Small intestine (tissue), 7 donors: ENCODE data around the gene NHERF2. TPM values are rescaled to one million over a fixed set of nuclear protein-coding genes. Genes with fewer than 3 reads are reported as not detected.

Source experiments
- DNase-seq, 2 donors: peaks; one replicate each; pipeline versions ENCODE4 v3.0.0 to v3.0.0-alpha.2; 2013
- FAIRE-seq: peaks from 2 replicates; lab custom pipeline; 2012; peaks lifted over from hg19 to GRCh38; lab: Jason Lieb, UNC
- H3K27ac ChIP-seq, 3 donors: one replicate each; pipeline ENCODE4 v1.5.1; 2013; ENCODE audit warnings: low read length in 2 of 3, mild to moderate bottlenecking in 2 of 3, control low read depth in 1 of 3, inconsistent platforms in 1 of 3, low read depth in 1 of 3, moderate library complexity in 1 of 3
- H3K27me3 ChIP-seq, 3 donors: one replicate each; pipeline ENCODE4 v1.6.1; 2013; ENCODE audit warnings: low read length in 3 of 3, inconsistent platforms in 1 of 3; ENCODE audit not compliant: control insufficient read depth in 3 of 3, insufficient read depth in 3 of 3
- H3K36me3 ChIP-seq, 3 donors: one replicate each; pipeline ENCODE4 v1.6.1; 2013; ENCODE audit warnings: low read length in 3 of 3, inconsistent platforms in 1 of 3, low read depth in 1 of 3, mild to moderate bottlenecking in 1 of 3, moderate library complexity in 1 of 3; ENCODE audit not compliant: control insufficient read depth in 3 of 3, insufficient read depth in 2 of 3
- H3K4me1 ChIP-seq, 3 donors: one replicate each; pipeline ENCODE4 v1.6.1; 2013; ENCODE audit warnings: low read length in 2 of 3, inconsistent platforms in 1 of 3, low read depth in 1 of 3, mild to moderate bottlenecking in 1 of 3, moderate library complexity in 1 of 3; ENCODE audit not compliant: control insufficient read depth in 3 of 3, insufficient read depth in 2 of 3
- H3K4me3 ChIP-seq, 3 donors: one replicate each; pipeline ENCODE4 v1.5.1; 2013; ENCODE audit warnings: low read length in 3 of 3, control low read depth in 1 of 3, inconsistent platforms in 1 of 3, low read depth in 1 of 3, mild to moderate bottlenecking in 1 of 3, moderate library complexity in 1 of 3
- H3K9me3 ChIP-seq, 2 donors: one replicate each; pipeline ENCODE4 v1.6.1; 2013; ENCODE audit warnings: low read depth in 1 of 2, low read length in 1 of 2; ENCODE audit not compliant: control insufficient read depth in 2 of 2, insufficient read depth in 1 of 2
- WGBS, 3 donors: extraction: QIAGEN DNeasy Blood & Tissue Kit; methylation state at CpG; one replicate each; pipeline ENCODE4 v1.1.7; 2013; 5-methylcytosine and 5-hydroxymethylcytosine counted together
- polyA plus RNA-seq, 4 donors: library from polyadenylated mRNA; stranded (reverse) in 3 of 4; unstranded in 1 of 4; fragments of 200-250 nt in 3 of 4; fragments of 120-200 nt in 1 of 4; gene quantifications; one replicate each; pipeline versions ENCODE4 v1.2.1 to v1.2.3, GENCODE V29; 2013
- donor health status: healthy with polysubstance abuse.
- donor health status: control.
- donor health status: control.
- donor health status: Bipolar disorder and iron deficiency.
- donor health status: healthy.

Gene NHERF2
- polyA plus RNA-seq, 4 donors, result 15.7 to 76.1 (median 42.9) TPM

DNA sequence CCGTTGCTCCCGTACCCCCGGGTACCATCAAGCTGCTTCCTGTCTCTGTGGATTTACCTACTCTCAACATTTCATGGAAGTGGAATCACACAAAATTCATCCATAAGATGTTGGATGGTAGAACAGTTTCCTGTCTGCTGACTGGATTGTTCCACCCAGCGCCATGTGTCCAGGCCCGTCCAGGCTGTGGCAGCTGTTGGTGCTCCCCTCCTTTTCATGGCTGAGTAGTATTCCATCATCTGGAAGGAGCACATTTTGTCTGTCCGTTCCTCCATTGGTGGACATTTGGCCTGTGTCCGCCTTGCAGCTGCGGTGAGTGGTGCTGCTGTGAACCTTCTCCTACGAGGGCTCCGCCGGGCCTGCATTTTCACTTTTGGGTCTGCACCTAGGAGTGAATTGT lies 39.4 kb downstream of the NHERF2 start:
- Histone ChIP-seq H3K27me3 (no peaks in the 10 kb centered on the region), H3K27ac (no peak overlapping the region), H3K9me3 (no peaks in the 10 kb centered on the region), H3K4me1 (no peaks in the 10 kb centered on the region), H3K36me3 (peaks cover 9 to 88% (median 11%) of the 10 kb centered on the region in 3 donors), H3K4me3 (no peak overlapping the region)
- no peak for DNase-seq
- 96 to 98% (median 97%) methylated on average over 11 of the region's 11 CpGs for WGBS, 3 donors
- no peak for FAIRE-seq

DNA sequence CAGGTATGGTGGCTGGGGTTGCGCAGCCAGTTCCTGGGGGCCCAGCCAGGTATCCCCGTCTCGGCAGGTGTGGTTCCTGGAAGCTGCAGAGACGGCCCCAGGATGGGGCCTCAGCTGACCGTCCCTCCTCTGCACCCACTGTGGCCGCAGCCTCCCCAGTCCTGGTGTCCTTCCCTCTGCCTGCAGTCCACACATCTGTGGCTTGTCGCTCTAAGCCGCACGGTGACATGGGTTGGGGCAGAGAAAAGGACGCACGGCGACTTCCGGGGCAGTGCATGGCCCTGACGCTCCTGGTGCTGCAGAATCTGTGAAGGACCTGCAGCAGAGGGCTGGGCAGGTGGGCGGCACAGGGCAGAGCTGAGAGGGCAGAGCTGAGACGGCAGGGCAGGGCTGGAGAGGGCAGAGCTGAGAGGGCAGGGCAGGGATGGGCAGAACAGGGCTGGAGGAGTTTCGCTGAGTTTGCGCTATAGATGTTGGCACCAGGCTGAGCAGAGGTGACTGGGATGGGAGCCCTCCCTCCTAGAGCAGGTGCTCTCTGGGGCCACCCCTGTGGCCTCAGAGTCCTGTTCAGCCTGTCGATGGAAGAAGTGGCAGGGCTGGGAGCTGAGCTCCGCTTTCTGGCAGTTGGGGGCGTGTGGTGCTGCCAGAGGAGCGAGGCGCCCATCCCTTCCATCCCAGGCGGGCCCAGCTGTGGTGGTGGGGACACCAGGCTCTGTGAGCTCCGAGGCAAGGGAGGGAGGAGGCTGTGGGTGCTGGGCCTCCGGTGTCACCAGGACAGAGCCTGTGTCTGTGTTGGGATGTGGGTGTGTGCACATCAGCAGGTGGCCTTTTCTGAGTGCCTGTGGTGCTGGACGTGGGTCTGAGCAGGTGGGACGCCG lies 44.1 kb downstream of the NHERF2 start:
- no peaks in the 10 kb centered on the region for H3K9me3 ChIP-seq
- 94 to 95% (median 95%) methylated on average over 26 to 29 of the region's 29 CpGs for WGBS, 3 donors
- no peak overlapping the region for H3K4me3 ChIP-seq
- H3K4me1 ChIP-seq, result no peaks in the 10 kb centered on the region
- DNase-seq (no peak), FAIRE-seq (no peak)
- H3K27ac ChIP-seq, result no peak overlapping the region
- H3K36me3 ChIP-seq, result peaks cover 6 to 90% (median 18%) of the 10 kb centered on the region in 3 donors
- no peaks in the 10 kb centered on the region for H3K27me3 ChIP-seq

DNA sequence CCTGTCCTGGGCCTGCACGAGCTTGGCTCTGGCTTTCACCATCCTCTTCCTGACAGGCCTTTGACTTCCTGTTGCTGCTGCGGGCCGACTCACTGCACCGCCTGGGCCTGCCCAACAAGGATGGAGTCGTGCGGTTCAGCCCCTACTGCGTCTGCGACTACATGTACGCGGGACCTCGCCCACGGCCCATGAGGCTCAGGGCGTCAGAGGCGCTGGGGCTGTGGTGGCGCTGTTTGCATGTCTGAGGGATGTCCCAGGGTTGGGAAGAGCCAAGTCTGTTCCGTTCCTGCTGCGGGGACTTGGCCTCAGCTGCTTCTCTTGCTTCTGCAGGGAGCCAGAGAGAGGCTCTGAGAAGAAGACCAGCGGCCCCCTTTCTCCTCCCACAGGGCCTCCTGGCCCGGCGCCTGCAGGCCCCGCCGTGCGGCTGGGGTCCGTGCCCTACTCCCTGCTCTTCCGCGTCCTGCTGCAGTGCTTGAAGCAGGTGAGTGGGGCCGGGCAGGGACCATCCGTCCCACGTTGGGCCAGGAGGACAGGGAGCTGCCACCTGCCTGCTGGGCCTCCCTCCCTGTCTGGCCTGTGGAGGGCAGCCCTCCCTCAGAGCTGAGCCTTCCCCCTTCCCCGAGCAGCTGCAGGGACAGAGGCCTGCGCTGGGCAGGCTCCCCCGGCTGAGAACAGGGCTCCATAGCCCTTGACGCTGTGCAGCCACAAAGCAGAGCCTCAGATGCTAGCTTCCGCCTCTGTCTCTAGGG lies 44.9 kb downstream of the NHERF2 start:
- H3K4me1 ChIP-seq, result no peaks in the 10 kb centered on the region
- no peaks in the 10 kb centered on the region for H3K9me3 ChIP-seq
- H3K27me3 ChIP-seq, result no peaks in the 10 kb centered on the region
- 86 to 92% (median 89%) methylated on average over 24 to 34 of the region's 34 CpGs for WGBS, 3 donors
- H3K4me3 ChIP-seq, result no peak overlapping the region
- FAIRE-seq (no peak), DNase-seq (no peak)
- H3K27ac ChIP-seq, result no peak overlapping the region
- peaks cover 6 to 90% (median 16%) of the 10 kb centered on the region in 3 donors for H3K36me3 ChIP-seq

DNA sequence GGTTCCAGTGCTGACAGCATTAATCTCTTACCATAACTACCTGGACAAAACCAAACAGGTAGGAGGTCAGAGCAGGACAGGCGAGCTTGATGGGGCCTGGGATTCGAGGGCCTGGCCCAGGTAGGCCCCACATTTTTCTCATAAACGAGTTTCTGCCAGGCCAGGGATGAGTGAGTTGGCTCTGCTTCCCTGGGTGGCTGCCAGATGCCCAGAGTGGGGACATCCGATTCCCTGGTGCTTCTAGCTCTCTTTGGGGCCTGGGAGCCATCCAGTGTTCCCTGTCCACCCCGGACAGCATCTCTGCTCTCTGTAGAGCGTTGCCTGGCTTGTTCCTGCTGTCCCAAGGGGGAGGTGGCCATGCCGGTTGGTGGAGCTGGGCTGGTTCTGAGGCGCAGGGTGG lies 46.2 kb downstream of the NHERF2 start:
- DNase-seq, result no peak
- Histone ChIP-seq H3K36me3 (peaks cover 6 to 93% (median 20%) of the 10 kb centered on the region in 3 donors), H3K9me3 (no peaks in the 10 kb centered on the region), H3K4me1 (no peaks in the 10 kb centered on the region), H3K27me3 (no peaks in the 10 kb centered on the region), H3K27ac (no peak overlapping the region), H3K4me3 (no peak overlapping the region)
- FAIRE-seq, result no peak
- WGBS, 3 donors, result 85 to 92% (median 91%) methylated on average over 8 of the region's 8 CpGs

DNA sequence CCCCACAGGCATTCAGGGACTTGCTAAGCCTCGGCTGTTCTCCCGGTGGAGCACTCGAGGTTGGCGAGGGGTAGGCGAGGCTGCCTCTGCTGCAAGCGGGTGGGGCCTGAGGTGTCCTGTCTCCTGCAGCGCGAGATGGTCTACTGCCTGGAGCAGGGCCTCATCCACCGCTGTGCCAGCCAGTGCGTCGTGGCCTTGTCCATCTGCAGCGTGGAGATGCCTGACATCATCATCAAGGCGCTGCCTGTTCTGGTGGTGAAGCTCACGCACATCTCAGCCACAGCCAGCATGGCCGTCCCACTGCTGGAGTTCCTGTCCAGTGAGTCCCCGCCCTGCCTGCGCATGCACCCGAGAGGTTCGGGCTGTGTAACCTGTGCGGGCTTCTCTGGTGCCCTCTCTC lies 47.4 kb downstream of the NHERF2 start:
- Histone ChIP-seq H3K27ac (no peak overlapping the region), H3K4me1 (no peaks in the 10 kb centered on the region), H3K27me3 (no peaks in the 10 kb centered on the region), H3K36me3 (peaks cover 8 to 94% (median 20%) of the 10 kb centered on the region in 3 donors), H3K9me3 (no peaks in the 10 kb centered on the region), H3K4me3 (no peak overlapping the region)
- WGBS, 3 donors, result 94 to 96% (median 95%) methylated on average over 20 of the region's 20 CpGs
- DNase-seq (no peak), FAIRE-seq (no peak)

DNA sequence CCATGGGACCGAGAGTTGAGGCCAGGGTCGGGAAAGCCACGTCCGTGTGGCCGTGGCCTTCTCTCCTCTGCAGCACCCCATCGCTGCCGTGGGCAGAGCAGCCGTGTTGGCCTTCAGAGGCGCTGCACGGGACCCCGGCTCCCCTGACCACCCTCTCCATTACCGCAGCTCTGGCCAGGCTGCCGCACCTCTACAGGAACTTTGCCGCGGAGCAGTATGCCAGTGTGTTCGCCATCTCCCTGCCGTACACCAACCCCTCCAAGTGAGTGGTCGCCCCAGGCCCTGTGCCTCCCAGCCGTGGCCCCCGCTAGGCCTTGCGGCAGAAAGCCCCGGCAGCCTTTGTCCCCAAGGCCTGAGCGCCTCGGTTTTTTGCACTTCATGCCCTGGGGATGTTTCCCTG lies 48.9 kb downstream of the NHERF2 start:
- Histone ChIP-seq H3K27me3 (no peaks in the 10 kb centered on the region), H3K9me3 (no peaks in the 10 kb centered on the region), H3K4me1 (no peaks in the 10 kb centered on the region), H3K27ac (no peak overlapping the region), H3K4me3 (no peak overlapping the region), H3K36me3 (peaks cover 12 to 98% (median 20%) of the 10 kb centered on the region in 3 donors)
- 94 to 97% (median 97%) methylated on average over 24 of the region's 24 CpGs for WGBS, 3 donors
- DNase-seq (no peak), FAIRE-seq (no peak)

DNA sequence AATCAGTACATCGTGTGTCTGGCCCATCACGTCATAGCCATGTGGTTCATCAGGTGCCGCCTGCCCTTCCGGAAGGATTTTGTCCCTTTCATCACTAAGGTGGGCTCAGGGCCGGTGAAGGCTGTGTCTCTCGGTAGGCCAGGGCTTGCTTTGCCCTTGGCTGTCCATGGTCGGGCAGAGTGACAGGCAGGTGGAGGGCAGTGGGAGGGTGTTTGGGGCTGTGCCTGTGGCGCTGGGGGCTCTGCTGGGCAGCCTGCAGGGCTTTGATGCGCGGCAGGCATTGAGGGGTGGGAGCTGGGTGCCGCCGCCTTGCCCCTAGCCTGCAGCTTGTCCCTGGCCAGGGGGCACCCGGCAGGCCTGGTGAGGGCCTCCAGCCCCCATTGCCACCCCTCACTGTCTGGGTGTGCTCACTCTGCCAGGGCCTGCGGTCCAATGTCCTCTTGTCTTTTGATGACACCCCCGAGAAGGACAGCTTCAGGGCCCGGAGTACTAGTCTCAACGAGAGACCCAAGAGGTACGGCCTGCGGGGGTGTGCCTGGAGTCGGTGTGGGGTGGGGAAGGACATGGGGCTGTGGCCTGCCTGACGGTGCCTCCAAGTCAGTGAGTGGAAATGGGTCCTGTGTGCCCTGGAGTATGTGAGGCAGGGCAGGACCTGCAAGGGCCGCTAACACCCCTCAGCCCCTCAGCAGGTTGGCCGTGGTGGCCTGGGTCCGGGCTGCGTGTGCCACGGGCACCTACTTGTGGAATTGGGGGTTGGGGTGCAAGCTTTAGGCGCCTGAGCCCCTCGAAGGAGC lies 49.6 kb downstream of the NHERF2 start:
- H3K9me3 ChIP-seq, result no peaks in the 10 kb centered on the region
- FAIRE-seq, result no peak

DNA sequence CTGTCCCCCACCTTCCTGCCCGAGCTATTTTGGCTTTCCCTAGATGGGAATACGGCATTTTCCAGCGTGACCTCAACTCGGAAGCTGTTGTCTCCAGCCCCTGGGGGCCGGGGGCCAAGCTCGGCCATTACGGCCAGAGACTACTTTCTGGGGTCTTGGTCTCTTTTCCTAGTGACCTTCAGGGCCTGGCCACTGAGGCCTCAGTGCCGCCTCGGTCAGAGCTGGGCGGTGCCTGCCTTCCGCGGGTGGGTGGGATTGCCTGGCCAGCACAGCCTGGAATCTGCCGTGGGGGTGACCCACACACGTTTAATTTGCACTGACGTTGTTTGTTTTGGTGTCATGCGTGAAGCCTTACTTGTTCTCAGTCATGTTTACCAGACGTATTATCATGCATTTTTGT lies 50.3 kb downstream of the NHERF2 start:
- WGBS, 3 donors, result 92 to 95% (median 93%) methylated on average over 17 of the region's 17 CpGs
- DNase-seq, result no peak
- Histone ChIP-seq H3K4me1 (peaks cover 0 to 4% (median 0%) of the 10 kb centered on the region in 3 donors), H3K9me3 (no peaks in the 10 kb centered on the region), H3K27ac (no peak overlapping the region), H3K36me3 (peaks cover 12 to 98% (median 25%) of the 10 kb centered on the region in 3 donors), H3K27me3 (no peaks in the 10 kb centered on the region), H3K4me3 (no peak overlapping the region)
- FAIRE-seq, result no peak

More for the DNA sequence above, 49.6 kb downstream of the NHERF2 start:
- DNase-seq, result no peak
- Histone ChIP-seq H3K27ac (no peak overlapping the region), H3K4me1 (no peaks in the 10 kb centered on the region), H3K36me3 (peaks cover 12 to 98% (median 20%) of the 10 kb centered on the region in 3 donors), H3K4me3 (no peak overlapping the region), H3K27me3 (no peaks in the 10 kb centered on the region)
- 95 to 97% (median 96%) methylated on average over 26 to 28 of the region's 28 CpGs for WGBS, 3 donors
